GM12878 (cell line): ENCODE results near the gene SFT2D3. TPM values are rescaled to one million over a fixed set of nuclear protein-coding genes. Genes with fewer than 3 reads are reported as not detected.

Experiments used
- ATAC-seq: fragments of 200-7000 bp; cut with Tn5 transposase; 3 replicates; pipeline ENCODE4 v1.9.1; 2020; ENCODE audit warnings: mild to moderate bottlenecking, moderate library complexity
- BruUV-seq: library from RNA; stranded (reverse); fragments of 400-500 nt; replicated peaks from 2 replicates; lab custom pipeline; 2021; lab: Mats Ljungman, UMichigan
- CTCF ChIA-PET: fragments of 300-600 bp; sonication (Branson Sonifier 250); formaldehyde crosslinking; extraction: SDS; loops from one replicate; lab custom pipeline; 2021; ENCODE audit warnings: inconsistent platforms; lab: Yijun Ruan, JAX
- POLR2A ChIA-PET: fragments of 350-600 bp; formaldehyde crosslinking; extraction: SDS; loops from one replicate; lab custom pipeline; 2021; ENCODE audit warnings: inconsistent platforms; lab: Charles Lee
- RAD21 ChIA-PET: fragments of 300-600 bp; sonication (Branson Sonifier 250); formaldehyde crosslinking; loops from one replicate; lab custom pipeline; 2023; ENCODE audit warnings: antibody characterized with exemption; ENCODE audit not compliant: unreplicated experiment; lab: Charles Lee
- SMC1A ChIA-PET: fragments of 300-600 bp; sonication (Branson Sonifier 250); formaldehyde crosslinking; loops from one replicate; lab custom pipeline; 2023; ENCODE audit not compliant: unreplicated experiment, uncharacterized antibody; lab: Charles Lee
- DNase-seq: peaks from one replicate; pipeline ENCODE4 v3.0.0-alpha.2; 2011; ENCODE audit warnings: low read depth, low spot score
- FAIRE-seq: peaks from 3 replicates; lab custom pipeline; 2011; peaks lifted over from hg19 to GRCh38; lab: Jason Lieb, UNC
- H2AFZ ChIP-seq: 2 replicates; pipeline ENCODE4 v1.6.0; 2011; ENCODE audit warnings: low read depth, low read length, control low read depth; ENCODE audit not compliant: control insufficient read depth
- H3K27ac ChIP-seq: 2 replicates; pipeline ENCODE4 v1.5.1; 2011; ENCODE audit warnings: control low read depth; ENCODE audit not compliant: control insufficient read depth, insufficient read depth
- H3K27me3 ChIP-seq, 2 experiments: replicated peaks in 1 of 2; 2 replicates each; pipeline versions ENCODE4 v1.6.0 to v1.6.1; 2011; ENCODE audit warnings: low read length in 1 of 2; ENCODE audit not compliant: control insufficient read depth in 2 of 2, insufficient read depth in 2 of 2
- H3K36me3 ChIP-seq, 2 experiments: 2 replicates each; pipeline ENCODE4 v1.5.1; 2011; ENCODE audit warnings: low read length in 1 of 2; ENCODE audit not compliant: control insufficient read depth in 2 of 2, insufficient read depth in 2 of 2
- H3K4me1 ChIP-seq: 2 replicates; pipeline ENCODE4 v1.6.1; 2011; ENCODE audit warnings: mild to moderate bottlenecking, low read length, moderate library complexity, mixed read lengths; ENCODE audit not compliant: control insufficient read depth, insufficient read depth
- H3K4me2 ChIP-seq: 2 replicates; pipeline ENCODE4 v1.6.0; 2011; ENCODE audit warnings: control low read depth; ENCODE audit not compliant: control insufficient read depth, insufficient read depth
- H3K4me3 ChIP-seq: fragments of 200-600 bp; sonication (generic); 2 replicates; pipeline ENCODE4 v1.5.1; 2016
- H3K79me2 ChIP-seq: 2 replicates; pipeline ENCODE4 v1.6.0; 2011; ENCODE audit warnings: low read length; ENCODE audit not compliant: control insufficient read depth, insufficient read depth
- H3K9ac ChIP-seq: 2 replicates; pipeline ENCODE4 v1.8.0; 2011; ENCODE audit warnings: low read length, control low read depth, mixed read lengths; ENCODE audit not compliant: control insufficient read depth, insufficient read depth
- H3K9me3 ChIP-seq: replicated peaks from 3 replicates; pipeline ENCODE4 v1.5.1; 2011; ENCODE audit warnings: mild to moderate bottlenecking, low read length; ENCODE audit not compliant: control insufficient read depth, insufficient read depth
- H4K20me1 ChIP-seq: 2 replicates; pipeline ENCODE4 v1.6.0; 2011; ENCODE audit not compliant: control insufficient read depth, insufficient read depth
- CREB1 ChIP-seq: IDR thresholded peaks from 2 replicates; pipeline ENCODE4 v1.6.1; 2012; ENCODE audit warnings: low read depth, mild to moderate bottlenecking, inconsistent platforms
- CUX1 ChIP-seq: IDR thresholded peaks from 2 replicates; pipeline ENCODE4 v1.6.1; 2012; ENCODE audit warnings: improper control_type of control experiment, low read depth, low read length; ENCODE audit not compliant: insufficient replicate concordance
- DPF2 ChIP-seq: fragments of 450-650 bp; IDR thresholded peaks from 2 replicates; pipeline ENCODE4 v1.6.1; 2017; ENCODE audit warnings: mild to moderate bottlenecking
- FOS ChIP-seq: IDR thresholded peaks from 3 replicates; pipeline ENCODE4 v1.6.1; 2011; ENCODE audit warnings: borderline replicate concordance; ENCODE audit not compliant: insufficient read length; ENCODE audit errors: extremely low read depth
- HDGF ChIP-seq: fragments of 450-650 bp; IDR thresholded peaks from 2 replicates; pipeline ENCODE4 v1.6.1; 2016; ENCODE audit warnings: antibody characterized with exemption
- NKRF ChIP-seq: fragments of 450-650 bp; conservative IDR thresholded peaks from 2 replicates; pipeline ENCODE4 v1.6.1; 2017; ENCODE audit warnings: mild to moderate bottlenecking, moderate library complexity
- POLR2A ChIP-seq: IDR thresholded peaks from 2 replicates; pipeline ENCODE4 v1.6.1; 2011; ENCODE audit warnings: low read depth, mild to moderate bottlenecking, low read length
- POLR2AphosphoS5 ChIP-seq: IDR thresholded peaks from 2 replicates; pipeline ENCODE4 v1.6.1; 2011; ENCODE audit warnings: mild to moderate bottlenecking, low read length, inconsistent platforms
- RB1 ChIP-seq: fragments of 450-650 bp; formaldehyde crosslinking; IDR thresholded peaks from 2 replicates; pipeline ENCODE4 v1.6.1; 2017; ENCODE audit warnings: mild to moderate bottlenecking, borderline replicate concordance
- SREBF2 ChIP-seq: IDR thresholded peaks from 2 replicates; pipeline ENCODE4 v1.6.1; 2012; ENCODE audit warnings: mild to moderate bottlenecking, low read length
- WGBS: methylation state at CpG from one replicate; pipeline ENCODE4 v1.1.6; 2016; ENCODE audit warnings: low lambda C conversion rate; ENCODE audit not compliant: insufficient replicate concordance, insufficient coverage; ENCODE audit errors: missing lambda C conversion rate; 5-methylcytosine and 5-hydroxymethylcytosine counted together
- in situ Hi-C: fragments of 300-500 bp; cut with MboI; formaldehyde crosslinking; loops from 9 replicates; pipeline ENCODE4 v1.14.3; 2018; ENCODE audit warnings: mixed read lengths
- intact Hi-C: fragments of 100-400 bp; cut with micrococcal nuclease; formaldehyde crosslinking; loops from one replicate; pipeline ENCODE4 v1.14.2; 2022; ENCODE audit not compliant: unreplicated experiment
- polyA plus RNA-seq, 11 experiments: library from polyadenylated mRNA; depleted of rRNA in 4 of 11; unstranded in 6 of 11; stranded (reverse) in 5 of 11; fragments of >200 nt; fragmentation: Nextera tagmentation in 4 of 11; fragmentation: Illumina TruSeq in 1 of 11; extraction: Ambion mirVana in 4 of 11; extraction: Trizol in 1 of 11; gene quantifications; 1 replicate in 1 of 11; 2 replicates in 10 of 11; pipeline versions ENCODE4 v1.2.1 to v1.2.3, GENCODE V29; 2011 to 2016; ENCODE audit warnings: inconsistent platforms in 2 of 11, missing spikeins in 2 of 11, low read depth in 1 of 11
- total RNA-seq, 4 experiments: library from RNA; depleted of rRNA in 3 of 4; stranded (reverse); fragments of >200 nt in 3 of 4; fragmentation: Illumina TruSeq in 1 of 4; extraction: Trizol in 1 of 4; gene quantifications; 2 replicates each; pipeline versions ENCODE4 v1.2.1 to v1.2.3, GENCODE V29; 2013 to 2021

SFT2D3 gene
- total and polyA plus RNA-seq, 10 of the 15 experiments (the other 5 are each of a cell fraction or from before 2014, with no cell fraction given), result 4.2 to 8.4 (median 6.6) TPM; not detected in 4

GRCh38 chr2:127690696-127691095 is 10.6 kb upstream of the SFT2D3 start:
- in situ Hi-C loops (no loop called here), intact Hi-C loops (no loop called here)
- no peak for TF ChIP-seq POLR2AphosphoS5
- no peak for TF ChIP-seq CUX1
- TF ChIP-seq NKRF, result no peak
- TF ChIP-seq POLR2A, result no peak
- no peak for TF ChIP-seq HDGF
- TF ChIP-seq RB1, result no peak
- TF ChIP-seq CREB1, result no peak
- TF ChIP-seq DPF2, result no peak
- no peak for TF ChIP-seq SREBF2
- TF ChIP-seq FOS, result no peak
- no peak overlapping the region for H3K9ac ChIP-seq
- no peaks in the 10 kb centered on the region for H4K20me1 ChIP-seq
- ChIA-PET CTCF (no interaction called here), SMC1A (no interaction called here), POLR2A (no interaction called here), RAD21 (no interaction called here)
- ATAC-seq (no peak), DNase-seq (no peak), FAIRE-seq (no peak)
- WGBS, result 15% methylated on average over 2 of the region's 2 CpGs
- no peaks in the 10 kb centered on the region for H3K27me3 ChIP-seq
- no peak overlapping the region for H3K27ac ChIP-seq
- H3K4me1 ChIP-seq, result no peaks in the 10 kb centered on the region
- H3K4me2 ChIP-seq, result no peak overlapping the region
- no peaks in the 10 kb centered on the region for H3K36me3 ChIP-seq
- H3K4me3 ChIP-seq, result no peak overlapping the region
- H3K9me3 ChIP-seq, result peaks cover 11% of the 10 kb centered on the region; the same call in 2 of the 3 replicates
- no peak overlapping the region for H2AFZ ChIP-seq
- H3K79me2 ChIP-seq, result no peaks in the 10 kb centered on the region
- no TSS peak for BruUV-seq
